T-helper 22 cell (primary cell): ENCODE measurements around the gene XPO6.

Experiments used
- DNase-seq: peaks from one replicate; pipeline ENCODE4 v3.0.0-alpha.2; 2020; ENCODE audit warnings: low read depth

Gene XPO6

DNA sequence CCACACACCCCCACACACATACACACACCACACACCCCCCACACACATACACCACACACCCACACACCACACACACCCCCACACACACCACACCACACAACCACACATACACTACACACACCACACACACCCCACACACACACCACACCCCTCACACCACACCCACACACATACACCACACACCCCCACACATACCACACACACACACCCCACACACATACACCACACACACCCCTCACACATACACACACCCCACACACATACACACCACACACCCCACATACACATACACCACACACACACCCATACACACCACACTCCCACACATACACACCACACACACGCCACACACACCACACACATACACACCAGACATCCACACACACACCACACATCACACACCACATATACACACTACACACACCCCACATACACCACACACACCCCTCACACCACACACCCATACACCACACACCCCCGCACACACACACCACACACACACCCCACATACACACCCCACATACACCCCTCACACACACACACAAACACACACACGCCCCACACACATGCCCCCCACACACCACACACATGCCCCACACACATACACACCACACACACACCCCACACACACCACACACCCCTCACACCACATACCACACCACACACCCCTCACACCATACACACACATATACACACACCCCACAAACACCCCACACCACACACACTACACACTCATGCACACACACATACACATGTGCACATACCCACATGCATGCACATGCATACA, 122.4 kb downstream of the XPO6 start:
- no peak for DNase-seq

DNA sequence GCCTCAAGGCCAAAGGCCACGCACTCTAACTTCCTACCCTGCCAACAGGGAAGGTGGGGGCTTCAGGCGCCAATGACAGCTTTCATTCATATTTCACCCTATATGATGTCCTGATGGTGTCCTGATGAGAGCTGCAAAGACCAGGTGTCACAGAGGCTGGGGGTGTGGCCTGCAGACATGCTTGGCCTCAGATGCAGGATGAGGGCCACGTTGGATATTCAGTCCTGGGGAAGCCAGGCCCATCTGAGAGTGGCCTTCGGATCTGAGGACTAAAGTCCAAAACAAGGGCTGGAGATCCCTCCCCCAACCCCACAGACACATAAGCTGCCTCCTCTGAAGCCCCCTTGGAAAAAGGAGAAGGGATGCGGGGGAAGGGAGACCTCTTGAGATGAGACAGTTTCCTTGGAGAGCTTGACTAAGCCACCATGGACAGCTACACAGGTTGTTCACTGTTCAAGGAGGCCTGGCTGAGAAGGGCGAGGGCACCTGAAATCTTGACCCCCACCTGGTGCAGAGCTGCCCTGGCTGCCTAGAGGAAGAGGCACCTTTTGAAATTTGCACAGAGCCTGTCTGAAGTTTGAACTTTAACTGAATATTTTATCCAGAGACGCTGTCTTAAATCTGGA, 124.0 kb downstream of the XPO6 start:
- DNase-seq, result no peak

DNA sequence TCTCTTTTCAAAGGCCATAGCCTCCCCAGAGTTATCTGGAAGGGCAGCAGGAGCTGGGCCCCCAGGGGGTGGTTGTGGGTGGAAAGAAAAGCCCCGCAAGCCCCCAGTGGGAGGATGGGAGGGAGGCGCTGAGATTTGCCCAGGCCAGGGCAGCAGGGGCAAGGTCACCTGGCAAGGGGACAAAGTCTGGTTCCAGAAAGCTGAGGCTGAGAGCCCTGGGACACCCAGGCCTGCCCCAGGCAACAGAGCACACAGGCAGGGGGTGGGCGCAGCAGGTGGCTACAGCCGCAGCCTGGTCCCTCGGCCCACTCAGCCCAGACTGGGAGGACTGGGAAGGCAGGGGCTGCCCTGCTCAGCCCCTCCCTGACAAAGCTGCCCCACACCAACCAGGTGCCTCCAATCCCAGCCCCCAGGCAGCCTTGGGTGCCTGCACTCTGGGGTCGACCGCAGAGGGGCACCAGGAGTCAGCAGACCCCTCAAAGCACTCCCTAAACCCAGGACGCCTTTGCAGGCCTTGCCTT, 124.6 kb downstream of the XPO6 start:
- no peak for DNase-seq

DNA sequence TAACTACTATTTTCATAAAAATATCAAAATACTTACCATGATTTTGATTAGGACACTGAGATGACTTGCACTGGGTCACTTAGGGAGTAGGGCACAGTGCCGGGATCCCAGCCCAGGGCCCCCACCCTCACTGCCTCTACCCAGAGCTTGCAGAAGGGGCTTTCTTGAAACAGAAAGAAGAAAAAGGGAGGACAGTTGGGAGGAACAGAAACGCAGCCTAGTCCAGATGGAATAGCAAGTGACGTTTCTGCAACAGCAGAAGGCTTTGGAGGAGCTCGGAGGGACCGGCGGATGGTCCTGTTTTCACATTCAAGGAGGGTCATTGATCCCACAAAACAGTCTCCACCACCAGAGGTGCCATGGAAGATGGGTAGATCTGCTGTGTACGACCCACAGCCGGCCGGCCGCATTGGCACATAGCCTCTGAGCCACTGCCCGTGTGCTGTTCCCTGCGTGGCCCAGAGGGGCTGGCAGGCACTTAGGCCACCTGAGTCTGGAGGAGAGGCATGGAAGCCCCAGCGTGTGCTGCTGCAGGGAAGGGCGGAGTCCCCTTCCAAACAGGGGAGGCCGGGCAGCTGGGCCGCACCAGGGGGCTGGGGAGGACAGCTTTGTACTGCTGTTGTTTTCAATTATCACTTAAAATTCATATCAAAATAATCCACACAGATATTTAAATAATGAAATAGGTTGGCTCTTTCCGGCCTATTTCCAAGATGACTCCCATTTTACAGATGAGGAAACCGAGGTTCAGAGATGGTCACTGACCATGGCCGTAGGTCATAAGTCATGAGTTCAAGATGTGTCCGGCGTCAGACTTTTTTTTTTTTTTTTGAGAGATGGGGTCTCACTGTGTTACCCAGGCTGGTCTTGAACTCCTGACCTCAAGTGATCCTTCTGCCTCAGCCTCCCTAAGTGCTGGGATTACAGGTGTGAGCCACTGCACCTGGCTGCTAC, 125.3 kb downstream of the XPO6 start:
- no peak for DNase-seq

DNA sequence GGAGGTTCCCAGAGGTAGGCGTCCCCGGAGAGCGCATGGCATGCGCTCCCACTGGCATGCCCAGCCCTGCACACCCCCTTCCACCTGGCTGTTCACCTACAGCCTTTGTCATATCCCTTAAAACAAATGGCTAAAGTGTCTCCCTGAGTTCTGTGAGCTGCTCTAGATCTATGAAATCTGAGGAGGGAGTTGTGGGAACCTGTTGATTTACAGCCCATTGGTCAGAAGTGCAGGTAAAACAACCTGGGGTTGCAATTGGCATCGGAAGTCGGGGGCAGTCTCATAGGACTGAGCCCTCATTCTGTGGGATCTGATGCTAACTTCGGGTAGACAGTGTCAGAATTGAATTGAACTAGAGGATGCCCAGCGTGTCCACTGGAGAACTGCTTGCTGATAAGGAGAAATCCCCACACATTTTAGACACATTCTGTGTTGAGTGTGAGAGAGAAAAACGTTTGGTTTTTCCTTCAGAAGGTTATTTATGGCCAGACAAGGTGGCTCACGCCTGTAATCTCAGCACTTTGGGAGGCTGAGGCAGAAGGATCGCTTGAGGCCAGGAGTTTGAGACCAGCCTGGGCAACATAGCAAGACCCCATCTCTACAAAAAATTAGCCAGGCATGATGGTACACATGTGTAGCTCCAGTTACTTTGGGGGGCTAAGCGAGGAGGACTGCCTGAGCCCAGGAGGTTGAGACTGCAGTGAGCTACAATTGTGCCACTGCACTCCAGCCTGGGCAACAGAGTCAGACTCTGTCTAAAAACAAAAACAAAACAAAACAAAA, 126.2 kb downstream of the XPO6 start:
- no peak for DNase-seq

DNA sequence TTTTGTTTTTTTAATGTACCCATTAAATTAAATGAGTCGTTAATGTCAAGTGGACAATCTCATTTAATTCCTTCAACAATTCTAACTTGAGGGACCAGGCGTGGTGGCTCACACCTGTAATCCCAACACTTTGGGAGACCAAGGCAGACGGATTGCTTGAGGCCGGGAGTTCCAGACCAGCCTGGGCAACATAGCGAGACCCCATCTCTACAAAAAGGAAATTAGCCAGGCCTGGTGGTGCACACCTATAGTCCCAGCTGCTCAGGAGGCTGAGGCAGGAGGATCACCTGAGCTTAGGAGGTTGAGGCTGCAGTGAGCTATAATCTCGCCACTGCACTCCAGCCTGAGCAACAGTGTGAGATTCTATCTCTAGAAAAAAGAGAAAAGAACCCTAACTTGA, 127.6 kb downstream of the XPO6 start:
- no peak for DNase-seq

DNA sequence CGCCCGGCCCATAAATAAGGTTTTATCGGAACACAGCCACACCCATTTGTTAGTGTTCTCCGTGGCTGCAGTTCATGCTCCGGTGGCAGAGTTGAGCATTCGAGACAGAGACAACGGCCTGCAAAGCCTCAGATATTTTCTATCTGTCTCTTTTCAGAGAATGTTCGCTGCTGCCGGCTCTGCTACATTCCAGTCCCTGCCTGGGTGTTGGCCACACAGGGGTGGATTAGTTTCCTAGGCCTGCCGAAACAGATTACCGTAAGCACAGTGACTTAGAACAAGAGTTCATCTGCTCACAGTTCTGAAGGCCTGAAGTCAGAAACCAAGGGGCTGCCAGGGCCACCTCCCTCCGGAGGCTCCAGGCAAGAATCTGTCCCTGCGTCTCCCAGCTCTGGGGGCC, 129.1 kb downstream of the XPO6 start:
- no peak for DNase-seq

DNA sequence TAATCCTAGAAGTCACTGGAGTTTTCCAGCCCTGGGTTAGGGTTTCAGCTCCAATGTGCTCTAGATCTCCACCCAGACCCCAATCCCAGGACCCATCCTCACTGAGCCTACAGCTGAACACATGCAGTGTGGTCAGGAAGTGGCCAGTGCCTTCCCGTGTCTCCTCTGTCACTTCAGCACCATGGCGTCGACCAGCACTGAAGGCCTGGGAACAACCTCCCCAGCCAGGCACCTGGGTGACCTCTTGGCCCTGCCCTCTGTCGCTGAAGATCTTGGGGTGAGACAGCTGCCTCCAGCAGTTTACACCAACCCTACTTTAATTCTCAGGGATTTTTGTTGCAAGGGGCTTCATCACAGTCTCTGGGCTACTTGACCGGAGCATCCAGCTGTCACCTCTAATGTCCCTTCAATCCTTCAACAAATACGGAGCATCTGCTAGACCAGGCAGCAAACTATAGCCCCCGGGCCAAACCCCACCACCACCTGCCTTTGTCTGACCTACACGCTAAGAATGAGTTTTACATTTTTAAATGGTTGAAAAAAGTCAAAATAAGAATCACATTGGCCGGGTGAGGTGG, 130.3 kb downstream of the XPO6 start:
- no peak for DNase-seq

DNA sequence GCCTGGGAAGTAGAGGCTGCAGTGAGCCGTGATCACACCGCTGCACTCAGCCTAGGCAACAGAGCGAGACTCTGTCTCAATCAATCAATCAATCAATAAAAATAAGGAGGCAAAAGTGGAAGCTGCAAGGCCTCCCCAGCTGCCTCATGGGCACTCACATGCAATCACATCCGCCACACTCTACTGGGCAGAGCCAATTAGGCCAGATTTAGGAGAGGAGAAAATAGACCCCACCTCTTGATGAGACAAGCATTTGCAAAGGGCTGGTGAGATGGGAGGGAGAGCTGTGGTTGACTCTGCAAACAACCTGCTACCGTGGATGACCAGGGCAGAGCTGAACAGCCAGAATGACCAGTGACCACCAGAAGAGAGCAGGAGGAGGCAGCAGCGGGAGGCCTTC, 133.5 kb downstream of the XPO6 start:
- DNase-seq, result no peak

DNA sequence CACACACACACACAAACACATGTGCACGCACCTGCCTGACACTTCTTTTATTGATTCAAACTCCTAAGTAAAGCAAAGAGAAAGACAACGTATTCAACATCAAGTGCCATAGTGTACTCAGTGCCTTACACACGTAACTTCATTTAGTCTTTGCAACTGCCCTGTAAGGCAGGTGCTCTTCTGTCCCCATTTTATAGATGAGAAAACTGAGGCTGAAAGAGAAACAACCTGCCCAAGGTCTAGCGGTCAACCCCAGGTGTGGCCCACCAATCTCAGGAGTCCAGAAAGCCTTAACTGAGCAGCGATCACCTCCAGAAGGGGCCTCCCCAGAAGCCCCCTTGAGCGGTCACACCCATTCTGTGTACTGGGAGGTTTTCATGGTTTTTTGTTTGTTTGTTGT, 137.9 kb downstream of the XPO6 start:
- DNase-seq, result no peak

DNA sequence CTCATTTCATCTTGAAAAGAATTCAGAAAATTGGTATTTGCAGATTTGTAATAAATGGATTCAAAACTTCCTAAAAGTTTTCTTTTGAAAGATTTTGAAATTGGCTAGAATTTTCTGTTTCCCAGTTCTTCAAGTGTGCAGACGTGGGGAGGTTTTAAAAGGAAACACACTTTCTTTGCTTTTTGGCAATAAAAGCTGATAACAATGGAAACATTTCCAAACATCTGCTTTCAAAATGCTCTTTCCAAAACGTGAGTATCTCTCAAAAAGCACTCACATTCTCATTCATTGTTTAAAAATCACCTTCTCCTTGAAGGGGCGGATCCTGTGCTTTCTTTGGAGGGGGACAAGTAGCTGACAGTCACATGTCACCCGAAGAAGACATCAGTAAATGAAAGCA, 139.7 kb downstream of the XPO6 start:
- DNase-seq, result no peak

DNA sequence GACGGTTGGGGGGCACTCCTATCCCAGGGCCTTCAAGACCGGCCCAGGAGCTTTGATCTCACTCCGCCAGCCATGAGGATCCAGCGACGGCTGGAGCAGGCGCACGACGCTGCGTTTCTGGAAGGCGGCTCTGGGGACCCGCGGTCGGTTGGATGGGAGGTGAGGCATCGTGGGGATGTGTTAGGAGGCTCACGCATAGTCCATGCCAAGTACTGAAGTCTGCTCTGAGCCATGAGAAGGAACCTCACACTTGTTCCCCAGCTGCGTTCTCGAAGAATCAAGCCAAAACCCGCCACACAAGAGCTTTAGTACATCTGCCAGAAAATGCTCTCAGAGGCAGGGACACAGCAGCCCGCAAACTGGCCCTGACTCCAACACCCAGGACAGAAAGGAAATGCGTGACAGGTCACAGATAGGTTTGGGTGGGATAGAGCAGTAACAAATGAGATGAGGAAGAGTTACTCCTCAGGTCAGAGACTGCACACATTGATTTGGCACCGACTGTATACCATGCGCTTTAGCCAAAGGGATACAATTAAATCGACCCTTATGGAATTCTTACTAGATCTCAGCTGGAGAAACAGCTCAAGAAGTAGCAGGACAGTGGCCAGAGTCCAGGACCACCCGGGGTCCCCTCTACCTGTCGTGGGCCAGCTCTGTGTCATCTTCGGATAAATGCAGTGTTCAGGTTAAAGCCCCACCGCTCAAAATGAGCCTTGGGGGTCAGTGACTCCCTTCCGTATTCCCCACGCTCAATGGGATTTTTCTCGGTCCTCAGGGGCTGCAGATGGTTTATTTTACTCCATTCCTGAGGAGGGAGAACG, 141.6 kb downstream of the XPO6 start:
- no peak for DNase-seq

DNA sequence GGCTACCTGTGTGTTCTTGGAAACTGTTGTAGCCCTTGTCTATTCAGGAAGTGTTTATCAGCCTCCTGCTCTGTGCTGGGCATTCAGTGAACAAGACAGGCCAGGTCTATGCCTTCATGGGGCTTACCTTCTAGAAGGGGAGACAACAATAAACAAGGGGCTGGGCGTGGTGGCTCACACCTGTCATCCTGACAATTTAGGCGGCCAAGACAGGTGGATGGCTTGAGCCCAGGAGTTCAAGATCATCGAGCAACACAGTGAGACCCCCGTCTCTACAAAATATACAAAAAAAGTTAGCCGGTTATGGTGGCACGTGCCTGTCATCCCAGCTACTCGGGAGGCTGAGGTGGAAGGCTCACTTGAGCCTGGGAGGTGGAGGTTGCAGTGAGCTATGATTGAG, 142.8 kb downstream of the XPO6 start:
- DNase-seq, result no peak

DNA sequence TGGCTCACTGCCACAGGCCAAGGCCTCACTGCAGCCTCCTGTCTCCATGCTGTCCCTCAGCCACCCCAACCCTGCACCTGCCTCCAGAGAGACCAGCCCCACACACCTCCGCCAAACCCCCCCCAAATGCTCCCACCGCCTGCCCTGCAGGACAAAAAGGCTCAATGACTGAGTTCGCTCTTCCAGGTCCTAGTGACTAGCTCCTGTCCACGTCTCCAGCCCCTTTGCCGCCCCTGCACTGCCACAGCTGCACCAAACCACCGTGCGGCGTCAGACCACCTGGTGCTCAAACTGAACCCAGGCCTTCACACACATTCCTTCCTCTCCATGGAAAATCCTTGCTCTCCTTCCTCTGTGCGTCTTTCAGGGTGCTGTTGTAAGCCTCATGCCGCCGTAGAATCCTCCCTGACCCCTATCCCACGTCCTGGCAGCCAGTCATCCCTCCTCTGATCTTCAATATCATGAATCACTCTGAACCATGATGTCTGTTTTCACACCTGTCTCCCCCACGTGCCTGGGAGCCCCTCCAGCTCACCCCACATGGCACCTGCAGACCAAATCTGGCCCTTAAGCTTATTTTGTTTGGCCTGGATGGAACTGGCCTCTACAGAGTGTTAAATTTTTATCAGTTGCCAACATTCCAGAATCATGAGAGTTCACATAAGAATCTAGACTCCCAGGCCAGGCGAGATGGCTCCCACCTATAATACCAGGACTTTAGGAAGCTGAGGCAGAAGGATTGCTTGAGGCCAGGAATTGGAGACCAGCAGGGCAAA, 144.0 kb downstream of the XPO6 start:
- DNase-seq, result no peak

DNA sequence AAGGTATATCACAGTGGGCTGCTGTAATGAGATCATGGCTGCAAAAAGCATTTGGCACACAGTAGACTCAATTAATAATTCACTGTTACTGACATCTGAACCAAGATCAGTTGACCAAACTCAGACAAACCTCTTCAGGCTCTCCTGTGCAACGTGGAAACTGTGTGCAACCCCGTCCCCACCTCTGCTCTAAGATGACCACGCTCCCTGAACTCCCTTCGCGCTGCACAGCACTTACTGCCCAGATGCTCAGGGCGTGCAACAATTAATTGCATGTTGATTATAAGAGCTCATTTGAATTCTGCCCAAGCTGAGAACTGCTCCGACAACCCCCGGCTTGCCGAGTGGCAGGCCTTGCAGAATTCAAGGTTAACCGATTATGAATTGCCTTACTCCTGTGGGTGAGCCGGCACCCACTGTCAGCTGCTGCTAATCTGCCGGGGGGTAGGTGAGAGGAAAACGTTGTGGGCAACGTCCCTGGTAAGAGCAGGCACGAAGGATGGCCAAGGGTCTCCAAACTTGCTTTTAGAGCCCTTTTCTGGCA, 147.0 kb downstream of the XPO6 start:
- DNase-seq, result no peak

DNA sequence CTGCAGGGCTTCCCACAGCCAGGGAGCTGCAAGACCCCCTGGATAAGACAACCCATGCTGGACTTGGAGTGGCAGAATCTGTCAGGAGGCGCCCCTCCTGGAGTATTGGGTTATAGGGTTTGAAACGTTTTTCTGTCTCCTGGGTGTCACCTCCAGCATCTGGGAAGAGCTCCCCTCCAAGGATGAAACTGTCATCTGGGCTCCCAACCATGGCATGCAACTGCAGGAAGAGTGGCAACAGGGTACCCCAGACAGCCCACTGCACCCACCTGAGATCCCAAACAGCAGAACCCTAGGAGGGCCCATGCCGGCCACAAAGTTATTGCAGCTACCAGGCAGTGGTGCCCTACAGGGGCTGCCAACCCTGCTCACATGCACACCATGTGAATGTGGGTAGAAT, 147.6 kb downstream of the XPO6 start:
- DNase-seq, result no peak

DNA sequence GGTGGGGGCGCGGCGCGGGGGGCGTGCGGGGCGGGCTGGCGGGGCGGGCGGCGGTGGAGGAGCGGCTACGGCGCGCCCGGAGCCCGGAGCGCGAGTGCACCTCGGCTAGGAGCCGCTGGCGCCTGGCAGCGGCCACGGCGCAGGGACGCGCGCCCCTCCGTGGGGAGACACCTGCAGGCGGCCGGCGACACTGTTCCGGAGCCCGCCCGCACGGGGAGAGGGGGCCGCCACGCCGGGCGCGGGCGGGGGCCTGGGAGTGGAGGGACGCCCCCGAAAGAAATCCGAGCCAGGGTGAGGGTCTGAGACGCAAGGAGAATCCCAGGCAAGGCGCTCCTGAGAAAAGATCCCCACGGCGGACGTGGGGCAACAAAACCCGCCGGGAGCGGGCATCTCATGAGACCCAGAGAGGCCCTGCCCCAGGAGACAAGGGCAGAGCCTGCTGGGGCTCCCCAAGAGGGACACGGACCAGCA, 148.1 kb downstream of the XPO6 start, which contains the start of gene GSG1L:
GSG1L (minus strand) TSS at position 124 of the 471 bp plus-strand sequence. CDS start 290 bp downstream, outside the sequence.
- no peak for DNase-seq

DNA sequence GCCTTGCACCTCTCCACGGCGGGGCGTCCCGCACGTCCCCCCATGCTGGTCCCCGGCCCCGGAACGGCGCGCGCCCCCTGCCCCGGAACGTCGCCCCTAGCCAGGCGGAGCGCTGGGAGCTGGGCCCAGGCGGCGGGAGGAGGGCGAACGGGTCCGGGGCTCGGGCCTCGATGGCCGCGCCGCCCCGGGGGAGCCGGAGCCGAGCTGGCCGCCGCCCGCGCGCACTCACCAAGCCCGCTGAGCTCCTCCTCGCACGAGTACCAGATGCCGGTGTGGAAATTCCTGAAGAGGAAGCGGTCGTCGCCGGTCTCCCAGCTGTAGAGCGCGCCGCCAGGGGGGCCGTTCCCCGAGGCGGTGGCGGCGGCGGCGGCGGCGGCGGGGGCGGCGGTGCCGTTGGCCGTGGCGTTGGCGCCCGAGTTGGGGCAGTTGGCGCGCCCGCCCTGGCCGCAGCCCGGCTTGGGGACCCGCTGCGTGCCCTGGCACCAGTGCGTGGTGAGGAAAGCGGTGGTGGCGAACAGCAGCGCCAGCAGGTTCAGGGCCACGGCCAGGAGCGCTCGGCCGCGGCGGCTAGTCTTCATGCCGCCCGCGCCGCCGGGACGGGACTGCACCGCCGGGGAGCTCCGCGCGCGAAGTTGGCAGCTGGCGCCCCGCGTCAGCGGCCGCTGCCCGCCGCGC, 148.8 kb downstream of the XPO6 start:
- no peak for DNase-seq
